ENCODE results near the gene REV1. TPM values are rescaled to one million over a fixed set of nuclear protein-coding genes. Genes with fewer than 3 reads are reported as not detected.

The REV1 gene
- total and polyA plus RNA-seq, 2 donors, result 23.9 to 27.1 TPM

- no peaks in the 10 kb centered on the region for H3K9me3 ChIP-seq (ENCODE audit: control insufficient read depth in 2 of 2, insufficient read depth in 1 of 2, low read length in 1 of 2)
- under 1% methylated on average over 94 of the region's 95 CpGs for WGBS
- no peaks in the 10 kb centered on the region for H3K36me3 ChIP-seq (ENCODE audit: control insufficient read depth in 2 of 2, insufficient read depth in 2 of 2, low read length in 1 of 2)
- peaks cover 0 to 2% of the 10 kb centered on the region in 2 donors for H3K27me3 ChIP-seq (ENCODE audit: control insufficient read depth in 2 of 2, insufficient read depth in 1 of 2, low read length in 1 of 2)
- H3K4me3 ChIP-seq (ENCODE audit: low read length in 2 of 2), result peak overlapping the region; percentile 55 to 98
- H3K4me1 ChIP-seq (ENCODE audit: control insufficient read depth in 2 of 2, insufficient read depth in 2 of 2, low read length in 2 of 2), result peaks cover 11 to 14% of the 10 kb centered on the region in 2 donors
- peak overlapping the region; percentile 22 to 94 for H3K27ac ChIP-seq (ENCODE audit: low read depth in 1 of 2, low read length in 1 of 2)
- DNase-seq (ENCODE audit: low read depth in 6 of 9, low spot score in 9 of 9), result peak in 4 of 9 donors; percentile 33 to 40 (median 37)
These were observed 605 bp downstream of the REV1 start for GRCh38 chr2:99489063-99489760.

DNA sequence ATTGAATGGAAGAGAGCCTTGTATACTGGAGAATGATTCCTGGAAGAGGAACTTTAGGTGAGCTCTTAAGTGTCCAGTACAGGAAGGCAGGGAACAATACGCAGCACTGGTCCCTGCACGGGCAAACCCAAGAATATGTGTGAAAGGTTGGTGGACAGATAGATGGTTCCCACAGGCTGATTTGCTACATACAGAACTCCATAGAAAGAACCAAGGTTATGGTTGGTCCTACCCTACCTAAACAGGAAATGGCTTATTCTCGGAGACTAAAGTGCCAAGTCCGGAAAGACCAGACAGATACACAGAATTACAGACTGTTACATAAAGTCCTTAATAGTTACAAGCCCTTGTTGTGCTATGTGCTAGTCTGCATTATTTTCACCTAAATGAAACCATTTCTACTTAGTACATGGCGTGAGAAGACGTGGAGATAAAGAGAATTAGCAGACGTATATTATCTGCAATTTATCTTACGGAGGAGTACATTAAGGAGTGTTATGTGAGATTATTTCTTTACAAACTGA, 1.2 kb downstream of the REV1 start:
- WGBS, result 7% methylated on average over 8 of the region's 8 CpGs
- Histone ChIP-seq H3K4me1 (ENCODE audit: control insufficient read depth in 2 of 2, insufficient read depth in 2 of 2, low read length in 2 of 2) (peaks cover 11 to 14% of the 10 kb centered on the region in 2 donors), H3K27me3 (ENCODE audit: control insufficient read depth in 2 of 2, insufficient read depth in 1 of 2, low read length in 1 of 2) (peaks cover 0 to 1% of the 10 kb centered on the region in 2 donors), H3K4me3 (ENCODE audit: low read length in 2 of 2) (peak overlapping the region; percentile 55 to 98), H3K27ac (ENCODE audit: low read depth in 1 of 2, low read length in 1 of 2) (peak overlapping the region; percentile 22 to 94), H3K36me3 (ENCODE audit: control insufficient read depth in 2 of 2, insufficient read depth in 2 of 2, low read length in 1 of 2) (no peaks in the 10 kb centered on the region), H3K9me3 (ENCODE audit: control insufficient read depth in 2 of 2, insufficient read depth in 1 of 2, low read length in 1 of 2) (no peaks in the 10 kb centered on the region)
- DNase-seq (ENCODE audit: low read depth in 6 of 9, low spot score in 9 of 9), result peak in 3 of 9 donors; percentile 21 to 47 (median 22)

DNA sequence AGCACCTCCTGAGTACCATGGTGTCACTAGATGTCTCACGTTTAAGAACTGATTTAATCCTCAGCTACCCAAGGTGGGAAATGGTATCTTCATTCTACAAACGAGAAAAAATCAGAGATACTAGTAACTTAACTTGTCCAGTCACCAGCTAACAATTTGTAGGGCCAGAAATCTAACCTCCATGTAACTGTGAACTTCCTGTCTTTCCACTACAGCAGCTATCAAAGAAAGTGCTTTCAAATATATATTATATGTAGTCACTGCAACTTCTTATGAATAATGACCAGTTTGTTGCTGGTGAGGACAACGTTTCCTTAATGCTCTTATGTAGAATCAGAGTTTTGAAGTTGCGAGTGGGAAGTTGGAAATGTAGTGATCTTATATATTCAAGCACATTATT, 1.9 kb downstream of the REV1 start:
- Histone ChIP-seq H3K4me1 (ENCODE audit: control insufficient read depth in 2 of 2, insufficient read depth in 2 of 2, low read length in 2 of 2) (peaks cover 11 to 14% of the 10 kb centered on the region in 2 donors), H3K27ac (ENCODE audit: low read depth in 1 of 2, low read length in 1 of 2) (no peak overlapping the region), H3K9me3 (ENCODE audit: control insufficient read depth in 2 of 2, insufficient read depth in 1 of 2, low read length in 1 of 2) (no peaks in the 10 kb centered on the region), H3K36me3 (ENCODE audit: control insufficient read depth in 2 of 2, insufficient read depth in 2 of 2, low read length in 1 of 2) (no peaks in the 10 kb centered on the region), H3K4me3 (ENCODE audit: low read length in 2 of 2) (no peak overlapping the region), H3K27me3 (ENCODE audit: control insufficient read depth in 2 of 2, insufficient read depth in 1 of 2, low read length in 1 of 2) (no peaks in the 10 kb centered on the region)
- DNase-seq (ENCODE audit: low read depth in 6 of 9, low spot score in 9 of 9), result no peak
- WGBS, result no CpG with 5 or more reads among the region's 4 CpGs

DNA sequence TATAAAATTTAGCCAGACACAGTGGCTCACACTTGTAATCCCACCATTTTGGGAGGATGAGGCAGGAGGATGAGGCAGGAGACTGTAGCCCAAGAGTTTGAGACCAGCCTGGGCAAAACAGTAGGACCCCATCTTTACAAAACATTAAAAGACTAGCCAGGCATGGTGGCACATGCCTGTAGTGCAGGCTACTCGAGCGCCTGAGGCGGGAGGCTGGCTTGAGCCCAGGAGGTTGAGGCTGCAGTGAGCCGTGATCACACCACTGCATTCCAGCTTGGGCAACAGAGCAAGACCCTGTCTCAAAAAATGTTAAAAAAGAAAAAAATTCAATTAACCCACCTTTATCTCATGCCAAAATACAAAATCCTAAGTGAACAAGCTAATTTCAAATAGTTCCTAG, 4.0 kb downstream of the REV1 start:
- H3K9me3 ChIP-seq (ENCODE audit: control insufficient read depth in 2 of 2, insufficient read depth in 1 of 2, low read length in 1 of 2), result no peaks in the 10 kb centered on the region
- no peak overlapping the region for H3K27ac ChIP-seq (ENCODE audit: low read depth in 1 of 2, low read length in 1 of 2)
- no peak overlapping the region for H3K4me3 ChIP-seq (ENCODE audit: low read length in 2 of 2)
- no peaks in the 10 kb centered on the region for H3K36me3 ChIP-seq (ENCODE audit: control insufficient read depth in 2 of 2, insufficient read depth in 2 of 2, low read length in 1 of 2)
- H3K27me3 ChIP-seq (ENCODE audit: control insufficient read depth in 2 of 2, insufficient read depth in 1 of 2, low read length in 1 of 2), result no peaks in the 10 kb centered on the region
- 96% methylated on average over 4 of the region's 4 CpGs for WGBS
- no peak for DNase-seq (ENCODE audit: low read depth in 6 of 9, low spot score in 9 of 9)
- H3K4me1 ChIP-seq (ENCODE audit: control insufficient read depth in 2 of 2, insufficient read depth in 2 of 2, low read length in 2 of 2), result peaks cover 11 to 14% of the 10 kb centered on the region in 2 donors

- Histone ChIP-seq H3K9me3 (ENCODE audit: control insufficient read depth in 2 of 2, insufficient read depth in 1 of 2, low read length in 1 of 2) (no peaks in the 10 kb centered on the region), H3K27me3 (ENCODE audit: control insufficient read depth in 2 of 2, insufficient read depth in 1 of 2, low read length in 1 of 2) (no peaks in the 10 kb centered on the region), H3K36me3 (ENCODE audit: control insufficient read depth in 2 of 2, insufficient read depth in 2 of 2, low read length in 1 of 2) (no peaks in the 10 kb centered on the region), H3K4me1 (ENCODE audit: control insufficient read depth in 2 of 2, insufficient read depth in 2 of 2, low read length in 2 of 2) (peaks cover 11% of the 10 kb centered on the region in 2 donors), H3K4me3 (ENCODE audit: low read length in 2 of 2) (no peak overlapping the region), H3K27ac (ENCODE audit: low read depth in 1 of 2, low read length in 1 of 2) (no peak overlapping the region)
- WGBS, result 42% methylated on average over 3 of the region's 3 CpGs
- no peak for DNase-seq (ENCODE audit: low read depth in 6 of 9, low spot score in 9 of 9)
These were observed 4.4 kb downstream of the REV1 start for GRCh38 chr2:99485411-99485810.

GRCh38 chr2:99484205-99484604, 5.6 kb downstream of the REV1 start:
- Histone ChIP-seq H3K27me3 (ENCODE audit: control insufficient read depth in 2 of 2, insufficient read depth in 1 of 2, low read length in 1 of 2) (no peaks in the 10 kb centered on the region), H3K27ac (ENCODE audit: low read depth in 1 of 2, low read length in 1 of 2) (no peak overlapping the region), H3K4me3 (ENCODE audit: low read length in 2 of 2) (no peak overlapping the region), H3K9me3 (ENCODE audit: control insufficient read depth in 2 of 2, insufficient read depth in 1 of 2, low read length in 1 of 2) (no peaks in the 10 kb centered on the region), H3K4me1 (ENCODE audit: control insufficient read depth in 2 of 2, insufficient read depth in 2 of 2, low read length in 2 of 2) (peaks cover 10 to 11% of the 10 kb centered on the region in 2 donors), H3K36me3 (ENCODE audit: control insufficient read depth in 2 of 2, insufficient read depth in 2 of 2, low read length in 1 of 2) (no peaks in the 10 kb centered on the region)
- DNase-seq (ENCODE audit: low read depth in 6 of 9, low spot score in 9 of 9), result no peak
- WGBS, result 90% methylated on average over 2 of the region's 2 CpGs

- no peak overlapping the region for H3K4me3 ChIP-seq (ENCODE audit: low read length in 2 of 2)
- no peaks in the 10 kb centered on the region for H3K36me3 ChIP-seq (ENCODE audit: control insufficient read depth in 2 of 2, insufficient read depth in 2 of 2, low read length in 1 of 2)
- no peaks in the 10 kb centered on the region for H3K27me3 ChIP-seq (ENCODE audit: control insufficient read depth in 2 of 2, insufficient read depth in 1 of 2, low read length in 1 of 2)
- no peak for DNase-seq (ENCODE audit: low read depth in 6 of 9, low spot score in 9 of 9)
- H3K27ac ChIP-seq (ENCODE audit: low read depth in 1 of 2, low read length in 1 of 2), result no peak overlapping the region
- no peaks in the 10 kb centered on the region for H3K9me3 ChIP-seq (ENCODE audit: control insufficient read depth in 2 of 2, insufficient read depth in 1 of 2, low read length in 1 of 2)
- 93% methylated on average over 1 of the region's 1 CpG for WGBS
- H3K4me1 ChIP-seq (ENCODE audit: control insufficient read depth in 2 of 2, insufficient read depth in 2 of 2, low read length in 2 of 2), result peaks cover 5 to 8% of the 10 kb centered on the region in 2 donors
These were observed 7.9 kb downstream of the REV1 start for GRCh38 chr2:99481941-99482340.

GRCh38 chr2:99481527-99481926, 8.3 kb downstream of the REV1 start:
- Histone ChIP-seq H3K4me1 (ENCODE audit: control insufficient read depth in 2 of 2, insufficient read depth in 2 of 2, low read length in 2 of 2) (peaks cover 3 to 4% of the 10 kb centered on the region in 2 donors), H3K4me3 (ENCODE audit: low read length in 2 of 2) (no peak overlapping the region), H3K27ac (ENCODE audit: low read depth in 1 of 2, low read length in 1 of 2) (no peak overlapping the region), H3K27me3 (ENCODE audit: control insufficient read depth in 2 of 2, insufficient read depth in 1 of 2, low read length in 1 of 2) (no peaks in the 10 kb centered on the region), H3K9me3 (ENCODE audit: control insufficient read depth in 2 of 2, insufficient read depth in 1 of 2, low read length in 1 of 2) (no peaks in the 10 kb centered on the region), H3K36me3 (ENCODE audit: control insufficient read depth in 2 of 2, insufficient read depth in 2 of 2, low read length in 1 of 2) (no peaks in the 10 kb centered on the region)
- no peak for DNase-seq (ENCODE audit: low read depth in 6 of 9, low spot score in 9 of 9)
- WGBS, result 97% methylated on average over 2 of the region's 2 CpGs

DNA sequence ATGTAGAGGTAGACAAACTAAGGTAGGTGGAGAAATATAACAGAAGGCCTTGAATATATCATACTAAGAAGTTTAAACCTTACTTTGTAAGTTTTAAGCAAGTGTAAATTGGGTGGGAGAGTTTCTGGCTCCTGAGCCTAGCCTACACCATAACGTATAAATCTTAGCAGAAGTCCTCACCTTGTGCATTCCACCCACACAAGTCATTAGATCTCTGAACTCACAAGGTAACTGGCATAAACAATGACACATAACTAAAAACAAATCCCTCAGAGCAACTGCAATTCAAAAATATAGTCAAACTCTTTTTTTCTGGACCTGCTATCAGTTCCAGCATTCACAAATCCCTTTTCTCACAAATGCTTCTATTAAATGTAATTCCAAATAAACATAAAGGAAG, 9.4 kb downstream of the REV1 start:
- Histone ChIP-seq H3K4me1 (ENCODE audit: control insufficient read depth in 2 of 2, insufficient read depth in 2 of 2, low read length in 2 of 2) (no peaks in the 10 kb centered on the region), H3K27me3 (ENCODE audit: control insufficient read depth in 2 of 2, insufficient read depth in 1 of 2, low read length in 1 of 2) (no peaks in the 10 kb centered on the region), H3K27ac (ENCODE audit: low read depth in 1 of 2, low read length in 1 of 2) (no peak overlapping the region), H3K9me3 (ENCODE audit: control insufficient read depth in 2 of 2, insufficient read depth in 1 of 2, low read length in 1 of 2) (no peaks in the 10 kb centered on the region), H3K36me3 (ENCODE audit: control insufficient read depth in 2 of 2, insufficient read depth in 2 of 2, low read length in 1 of 2) (no peaks in the 10 kb centered on the region), H3K4me3 (ENCODE audit: low read length in 2 of 2) (no peak overlapping the region)
- DNase-seq (ENCODE audit: low read depth in 6 of 9, low spot score in 9 of 9), result no peak
- 79% methylated on average over 1 of the region's 1 CpG for WGBS
